MCF 10A (cell line): Measurements from ENCODE around the gene RIT1. TPM values are rescaled to one million over a fixed set of nuclear protein-coding genes. Genes with fewer than 3 reads are reported as not detected.
A peak's percentile ranks its signal among the peaks of the same experiment; 100 is the strongest.

Experiments used
- BruUV-seq: library from RNA; stranded (reverse); fragments of 400-500 nt; replicated peaks from 2 replicates; lab custom pipeline; 2021; lab: Mats Ljungman, UMichigan
- CTCF ChIA-PET: fragments of 300-600 bp; sonication (Branson Sonifier 250); formaldehyde crosslinking; extraction: SDS; loops from one replicate; lab custom pipeline; 2021; ENCODE audit warnings: antibody characterized with exemption, inconsistent platforms; lab: Yijun Ruan, JAX
- POLR2A ChIA-PET: fragments of 300-600, 350-650 bp; sonication (Branson Sonifier 250); formaldehyde crosslinking; extraction: SDS; loops from one replicate; lab custom pipeline; 2020; ENCODE audit warnings: antibody characterized with exemption, inconsistent platforms; lab: Yijun Ruan, JAX
- DNase-seq: peaks from one replicate; pipeline ENCODE4 v3.0.0-alpha.2; 2018; ENCODE audit not compliant: unreplicated experiment
- H3K27ac Mint-ChIP-seq: one replicate; pipeline ENCODE4 v1.8.0; 2022; ENCODE audit warnings: mild to moderate bottlenecking, low read depth, mixed read lengths; ENCODE audit not compliant: unreplicated experiment
- H3K27me3 Mint-ChIP-seq: one replicate; pipeline ENCODE4 v1.8.0; 2022; ENCODE audit warnings: mixed read lengths; ENCODE audit not compliant: insufficient read depth, unreplicated experiment
- H3K36me3 Mint-ChIP-seq: one replicate; pipeline ENCODE4 v1.8.0; 2022; ENCODE audit warnings: mild to moderate bottlenecking, moderate library complexity, mixed read lengths; ENCODE audit not compliant: insufficient read depth, unreplicated experiment
- H3K4me1 Mint-ChIP-seq: one replicate; pipeline ENCODE4 v1.8.0; 2022; ENCODE audit warnings: mixed read lengths; ENCODE audit not compliant: insufficient read depth, unreplicated experiment
- H3K4me3 Mint-ChIP-seq: one replicate; pipeline ENCODE4 v1.8.0; 2022; ENCODE audit warnings: mild to moderate bottlenecking, moderate library complexity, mixed read lengths; ENCODE audit not compliant: unreplicated experiment
- H3K9me3 Mint-ChIP-seq: one replicate; pipeline ENCODE4 v1.8.0; 2022; ENCODE audit warnings: mixed read lengths; ENCODE audit not compliant: unreplicated experiment
- intact Hi-C: fragments of 100-400 bp; cut with micrococcal nuclease; formaldehyde crosslinking; loops from 2 replicates; pipeline ENCODE4 v1.14.1; 2022
- total RNA-seq: library from RNA; stranded (reverse); gene quantifications from 2 replicates; pipeline ENCODE4 v1.2.3, GENCODE V29; 2022
- TF ChIP-seq, protein P1 (sequence below): fragments of 200-600 bp; IDR thresholded peaks from one replicate; pipeline ENCODE4 v1.8.0; 2022; ENCODE audit warnings: antibody characterized with exemption, mild to moderate bottlenecking; ENCODE audit not compliant: unreplicated experiment

RIT1 gene
- total RNA-seq, 1 experiment from 2014 or later = 36.2 TPM

DNA sequence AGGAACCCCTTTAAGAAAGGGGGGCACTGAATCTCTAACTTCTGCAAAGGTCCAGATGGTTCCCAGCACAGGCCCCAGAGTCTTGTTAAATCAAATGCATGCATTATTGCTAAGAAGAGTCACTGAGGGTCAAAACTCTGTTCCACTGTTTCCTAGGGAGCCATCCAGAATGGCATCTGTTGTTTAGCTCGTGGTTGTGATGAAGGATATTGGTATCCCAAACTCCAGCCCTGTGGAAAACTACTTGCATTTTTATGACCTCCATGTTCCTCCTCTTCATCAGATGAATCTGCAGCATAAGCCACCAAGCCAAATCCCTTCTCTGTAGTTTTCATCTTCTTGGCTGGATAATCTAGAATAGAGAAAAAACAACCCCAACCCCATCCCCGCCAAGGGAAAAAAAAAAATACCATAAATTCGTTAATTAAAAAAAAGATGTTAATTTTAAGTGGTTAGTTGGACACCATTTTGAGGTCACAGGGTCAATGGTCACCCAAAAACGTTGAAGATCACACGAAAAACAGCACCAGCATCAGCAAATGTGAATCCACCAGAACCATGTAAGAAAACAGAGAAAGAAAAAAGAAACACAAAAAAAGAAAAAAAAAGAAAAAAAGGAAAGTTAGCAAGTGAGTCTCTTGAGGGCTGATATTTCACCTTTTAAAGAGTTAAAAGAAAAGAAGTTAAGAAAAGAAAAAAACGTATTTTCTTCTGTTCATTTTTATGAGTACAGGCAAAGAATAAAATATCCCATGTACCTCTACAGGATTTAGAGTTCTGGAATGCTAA lies 3.0 kb upstream of the RIT1 start:
- ChIA-PET POLR2A (interaction anchor here (2.5 to 15.2 kb wide), 4 partner anchors 9 to 20 kb away, joined by 13 to 203 read pairs (median 26); partner anchors contain the start of gene KHDC4), CTCF (interaction anchor here (0.6 to 2.6 kb wide), 3 partner anchors 16 to 317 kb away, joined by 3 to 7 read pairs (median 3); no protein-coding TSS in a partner anchor)
- Mint-ChIP-seq H3K27ac (no peak overlapping the region), H3K4me1 (peaks cover 27% of the 10 kb centered on the region), H3K36me3 (peaks cover 11% of the 10 kb centered on the region), H3K27me3 (no peaks in the 10 kb centered on the region), H3K4me3 (no peak overlapping the region), H3K9me3 (no peaks in the 10 kb centered on the region)
- TF ChIP-seq, protein P1, sequence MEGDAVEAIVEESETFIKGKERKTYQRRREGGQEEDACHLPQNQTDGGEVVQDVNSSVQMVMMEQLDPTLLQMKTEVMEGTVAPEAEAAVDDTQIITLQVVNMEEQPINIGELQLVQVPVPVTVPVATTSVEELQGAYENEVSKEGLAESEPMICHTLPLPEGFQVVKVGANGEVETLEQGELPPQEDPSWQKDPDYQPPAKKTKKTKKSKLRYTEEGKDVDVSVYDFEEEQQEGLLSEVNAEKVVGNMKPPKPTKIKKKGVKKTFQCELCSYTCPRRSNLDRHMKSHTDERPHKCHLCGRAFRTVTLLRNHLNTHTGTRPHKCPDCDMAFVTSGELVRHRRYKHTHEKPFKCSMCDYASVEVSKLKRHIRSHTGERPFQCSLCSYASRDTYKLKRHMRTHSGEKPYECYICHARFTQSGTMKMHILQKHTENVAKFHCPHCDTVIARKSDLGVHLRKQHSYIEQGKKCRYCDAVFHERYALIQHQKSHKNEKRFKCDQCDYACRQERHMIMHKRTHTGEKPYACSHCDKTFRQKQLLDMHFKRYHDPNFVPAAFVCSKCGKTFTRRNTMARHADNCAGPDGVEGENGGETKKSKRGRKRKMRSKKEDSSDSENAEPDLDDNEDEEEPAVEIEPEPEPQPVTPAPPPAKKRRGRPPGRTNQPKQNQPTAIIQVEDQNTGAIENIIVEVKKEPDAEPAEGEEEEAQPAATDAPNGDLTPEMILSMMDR = no peak
- no peak for DNase-seq
- intact Hi-C loops = loop anchor here (5.0 kb wide), 1 partner anchor 57 kb away; the partner anchor contains the start of genes GON4L and SYT11
- BruUV-seq = no TSS peak

DNA sequence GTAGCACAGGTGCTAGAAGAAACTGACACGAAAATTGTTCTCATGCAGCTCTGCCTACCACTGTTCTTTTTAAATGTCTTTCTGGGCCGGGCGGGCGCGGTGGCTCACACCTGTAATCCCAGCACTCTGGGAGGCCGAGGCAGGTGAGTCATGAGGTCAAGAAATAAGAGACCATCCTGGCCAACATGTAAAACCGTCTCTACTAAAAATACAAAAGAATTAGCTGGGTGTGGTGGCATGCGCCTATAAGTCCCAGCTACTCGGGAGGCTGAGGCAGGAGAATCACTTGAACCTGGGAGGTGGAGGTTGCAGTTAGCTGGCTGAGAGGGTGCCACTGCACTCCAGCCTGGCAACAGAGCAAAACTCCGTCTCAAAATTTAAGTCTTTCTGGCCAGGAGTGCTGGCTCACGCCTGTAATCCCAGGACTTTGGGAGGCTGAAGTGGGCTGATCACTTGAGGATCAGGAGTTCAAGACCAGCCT lies 947 bp upstream of the RIT1 start:
- Mint-ChIP-seq H3K27me3 (no peaks in the 10 kb centered on the region), H3K4me1 (peaks cover 24% of the 10 kb centered on the region), H3K9me3 (no peaks in the 10 kb centered on the region), H3K4me3 (peak overlapping the region; percentile 87), H3K27ac (peak overlapping the region; percentile 96), H3K36me3 (peaks cover 31% of the 10 kb centered on the region)
- no TSS peak for BruUV-seq
- peak; percentile 37 for DNase-seq
- intact Hi-C loops = loop anchor here (5.0 kb wide), 1 partner anchor 55 kb away; the partner anchor contains the start of genes GON4L and SYT11
- TF ChIP-seq, protein P1 = no peak
- CTCF ChIA-PET = interaction anchor here (0.6 to 1.2 kb wide), 5 partner anchors 15 to 216 kb away, joined by 3 to 5 read pairs (median 3); partner anchors contain the start of gene ARHGEF2
- POLR2A ChIA-PET = interaction anchor here (0.6 to 15.2 kb wide), 9 partner anchors 11 to 451 kb away, joined by 3 to 203 read pairs (median 5); partner anchors contain the start of genes ARHGEF2, GON4L and KHDC4

DNA sequence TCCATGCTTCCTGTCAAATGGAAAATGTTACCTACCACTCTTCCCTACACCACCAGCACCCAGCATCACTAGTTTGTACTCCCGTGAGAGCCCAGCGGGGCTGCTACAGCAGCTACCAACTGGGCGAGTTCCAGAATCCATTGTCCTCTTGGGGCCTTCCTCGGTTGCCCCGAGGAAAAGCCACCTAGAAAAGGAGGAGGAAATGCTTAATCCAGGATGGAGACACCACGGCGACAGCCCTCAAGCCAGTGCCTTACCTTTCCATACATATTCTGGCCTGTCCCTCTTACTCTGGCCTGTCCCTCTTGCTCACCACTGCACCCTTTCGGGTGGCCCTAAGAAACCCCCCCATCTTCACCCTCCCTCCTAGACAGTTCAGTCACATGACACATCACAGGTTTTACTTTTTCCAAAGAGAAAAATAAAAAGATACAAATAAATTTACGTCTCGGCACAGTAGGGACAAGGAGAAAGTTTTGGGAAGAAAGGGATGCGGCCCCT lies 478 bp downstream of the RIT1 start:
- Mint-ChIP-seq H3K36me3 (peaks cover 46% of the 10 kb centered on the region), H3K9me3 (no peaks in the 10 kb centered on the region), H3K4me1 (peaks cover 20% of the 10 kb centered on the region), H3K27ac (peak overlapping the region; percentile 96), H3K4me3 (peak overlapping the region; percentile 87), H3K27me3 (no peaks in the 10 kb centered on the region)
- ChIA-PET POLR2A (interaction anchor here (0.9 to 15.2 kb wide), 6 partner anchors 9 to 38 kb away, joined by 3 to 203 read pairs (median 4); partner anchors contain the start of gene KHDC4), CTCF (interaction anchor here (0.7 to 1.0 kb wide), 3 partner anchors 12 to 79 kb away, joined by 3 read pairs; no protein-coding TSS in a partner anchor)
- peak; percentile 35 for DNase-seq
- intact Hi-C loops = loop anchor here (5.0 kb wide), 1 partner anchor 53 kb away; the partner anchor contains the start of genes GON4L and SYT11
- TSS peak; percentile 36 for BruUV-seq
- TF ChIP-seq, protein P1 = no peak
